A549 (cell line): ENCODE data around the gene NBEAL2. TPM values are rescaled to one million over a fixed set of nuclear protein-coding genes. Genes with fewer than 3 reads are reported as not detected.

ENCODE experiments used
- ATAC-seq, 2 experiments: fragments of 200-7000 bp in 1 of 2; fragments of >200 bp in 1 of 2; cut with Nextera tagmentation in 1 of 2; cut with Tn5 transposase in 1 of 2; 3 replicates each; pipeline versions ENCODE4 v1.8.0 to v1.9.1; 2018 to 2020; ENCODE audit warnings: mild to moderate bottlenecking in 1 of 2, moderate library complexity in 1 of 2
- CTCF ChIA-PET: fragments of 300-600 bp; sonication (Branson Sonifier 250); formaldehyde crosslinking; extraction: SDS; loops from one replicate; lab custom pipeline; 2021; ENCODE audit warnings: antibody characterized with exemption, inconsistent platforms; lab: Yijun Ruan, JAX
- POLR2A ChIA-PET: fragments of 350-600 bp; formaldehyde crosslinking; extraction: SDS; loops from one replicate; lab custom pipeline; 2021; ENCODE audit warnings: antibody characterized with exemption, inconsistent platforms; lab: Yijun Ruan, JAX
- DNase-seq, 2 experiments: peaks; one replicate each; pipeline versions ENCODE4 v3.0.0 to v3.0.0-alpha.2; 2011 to 2016; ENCODE audit warnings: low read depth in 1 of 2, low spot score in 1 of 2
- FAIRE-seq: peaks from 2 replicates; lab custom pipeline; 2011; peaks lifted over from hg19 to GRCh38; lab: Jason Lieb, UNC
- H3K27ac ChIP-seq, 2 experiments: fragments of >200 bp; sonication (Bioruptor Twin); formaldehyde crosslinking; 3 replicates each; pipeline ENCODE4 v1.5.1; 2016 to 2017
- H3K4me1 ChIP-seq: fragments of >200 bp; sonication (Bioruptor Twin); formaldehyde crosslinking; 3 replicates; pipeline ENCODE4 v1.6.1; 2016
- H3K4me2 ChIP-seq: fragments of >200 bp; sonication (Bioruptor Twin); formaldehyde crosslinking; 3 replicates; pipeline ENCODE4 v1.6.1; 2016
- H3K4me3 ChIP-seq: fragments of >200 bp; sonication (Bioruptor Twin); formaldehyde crosslinking; 3 replicates; pipeline ENCODE4 v1.5.1; 2016
- H3K9me3 ChIP-seq: fragments of >200 bp; sonication (Bioruptor Twin); formaldehyde crosslinking; 3 replicates; pipeline ENCODE4 v1.6.1; 2016
- FOSL2 ChIP-seq, 2 experiments: fragments of 450-650 bp in 1 of 2; fragments of >200 bp in 1 of 2; sonication (Bioruptor Twin) in 1 of 2; formaldehyde crosslinking; IDR thresholded peaks; 2 replicates each; pipeline versions ENCODE4 v1.5.0 to v1.6.1; 2016 to 2020; ENCODE audit warnings: mild to moderate bottlenecking in 1 of 2, moderate library complexity in 1 of 2
- FOXS1 ChIP-seq: fragments of 250-450 bp; sonication (Bioruptor Pico); IDR thresholded peaks from 2 replicates; pipeline ENCODE4 v1.5.0; 2020; ENCODE audit warnings: mild to moderate bottlenecking, moderate library complexity
- HOXA7 ChIP-seq: fragments of 250-450 bp; sonication (Bioruptor Pico); IDR thresholded peaks from 2 replicates; pipeline ENCODE4 v1.5.0; 2020; ENCODE audit warnings: mild to moderate bottlenecking, moderate library complexity
- KDM1A ChIP-seq: fragments of 200-600 bp; sonication (generic); IDR thresholded peaks from 2 replicates; pipeline ENCODE4 v1.6.1; 2016; ENCODE audit warnings: low read depth, mild to moderate bottlenecking
- NFE2L2 ChIP-seq: fragments of 150-350 bp; conservative IDR thresholded peaks from 2 replicates; pipeline ENCODE4 v1.6.1; 2014; ENCODE audit warnings: low read length
- NPAS2 ChIP-seq: fragments of 250-450 bp; sonication (Bioruptor Pico); IDR thresholded peaks from 2 replicates; pipeline ENCODE4 v1.8.0; 2022; ENCODE audit warnings: mild to moderate bottlenecking, moderate library complexity, borderline replicate concordance
- RAD21 ChIP-seq, 2 experiments: fragments of >200 bp in 1 of 2; sonication (Bioruptor Twin) in 1 of 2; formaldehyde crosslinking in 1 of 2; IDR thresholded peaks in 1 of 2; conservative IDR thresholded peaks in 1 of 2; 2 replicates in 1 of 2; 3 replicates in 1 of 2; pipeline ENCODE4 v1.6.1; 2012 to 2018; ENCODE audit warnings: inconsistent platforms in 1 of 2
- RARB ChIP-seq: fragments of 250-450 bp; sonication (Bioruptor Pico); IDR thresholded peaks from 2 replicates; pipeline ENCODE4 v1.8.0; 2021; ENCODE audit warnings: mild to moderate bottlenecking, moderate library complexity
- RCOR1 ChIP-seq: fragments of 150-350 bp; IDR thresholded peaks from 2 replicates; pipeline ENCODE4 v1.6.1; 2014; ENCODE audit warnings: antibody characterized with exemption, low read length, low read depth
- RFX5 ChIP-seq: fragments of 450-650 bp; IDR thresholded peaks from 2 replicates; pipeline ENCODE4 v1.7.1; 2014; ENCODE audit warnings: antibody characterized with exemption, mild to moderate bottlenecking, moderate library complexity
- SREBF2 ChIP-seq: fragments of 450-650 bp; IDR thresholded peaks from 2 replicates; pipeline ENCODE4 v1.6.1; 2014; ENCODE audit warnings: mild to moderate bottlenecking, moderate library complexity
- TFCP2L1 ChIP-seq: fragments of 250-450 bp; sonication (Bioruptor Pico); IDR thresholded peaks from 2 replicates; pipeline ENCODE4 v1.5.0; 2021; ENCODE audit warnings: mild to moderate bottlenecking
- TP53 ChIP-seq: fragments of 250-450 bp; sonication (Bioruptor Pico); IDR thresholded peaks from 2 replicates; pipeline ENCODE4 v1.5.0; 2021; ENCODE audit warnings: mild to moderate bottlenecking, moderate library complexity
- ZFP36 ChIP-seq: fragments of 450-650 bp; IDR thresholded peaks from 2 replicates; pipeline ENCODE4 v1.6.1; 2014; ENCODE audit warnings: borderline replicate concordance; ENCODE audit not compliant: partially characterized antibody
- ZNF302 ChIP-seq: fragments of 250-450 bp; sonication (Bioruptor Pico); IDR thresholded peaks from 2 replicates; pipeline ENCODE4 v1.9.0; 2021; ENCODE audit warnings: inconsistent platforms, mild to moderate bottlenecking, moderate library complexity
- ZSCAN20 ChIP-seq: fragments of 250-450 bp; sonication (Bioruptor Pico); IDR thresholded peaks from 2 replicates; pipeline ENCODE4 v1.8.0; 2022; ENCODE audit warnings: mild to moderate bottlenecking, moderate library complexity
- WGBS: methylation state at CpG from one replicate; pipeline ENCODE4 v1.1.6; 2017; ENCODE audit errors: missing lambda C conversion rate; 5-methylcytosine and 5-hydroxymethylcytosine counted together
- polyA plus RNA-seq, 4 experiments: library from polyadenylated mRNA; depleted of rRNA in 3 of 4; stranded (reverse); fragments of >200 nt; fragmentation: RNase III in 1 of 4; extraction: RNeasy Plus Mini Kit Qiagen cat#74134 plus additional on column Dnase treatment in 1 of 4; gene quantifications; 2 replicates in 3 of 4; 3 replicates in 1 of 4; pipeline ENCODE4 v1.2.3, GENCODE V29; 2011 to 2017
- TF ChIP-seq, protein P1 (sequence below): fragments of 250-450 bp; sonication (Bioruptor Pico); IDR thresholded peaks from 2 replicates; pipeline ENCODE4 v1.5.0; 2020; ENCODE audit warnings: low read depth, mild to moderate bottlenecking, moderate library complexity
- TF ChIP-seq, protein P2 (sequence below): fragments of >200 bp; sonication (Bioruptor Twin); formaldehyde crosslinking; IDR thresholded peaks from 2 replicates; pipeline ENCODE4 v1.6.1; 2016
- TF ChIP-seq, protein P3 (sequence below): fragments of 450-650 bp; IDR thresholded peaks from 2 replicates; pipeline ENCODE4 v1.6.1; 2014; ENCODE audit warnings: antibody characterized with exemption
- TF ChIP-seq, protein P4 (sequence below): fragments of 250-450 bp; sonication (Bioruptor Pico); IDR thresholded peaks from 2 replicates; pipeline ENCODE4 v1.5.0; 2021; ENCODE audit warnings: mild to moderate bottlenecking, moderate library complexity, borderline replicate concordance

Gene NBEAL2
- polyA plus RNA-seq, 2 of the 4 experiments (the other 2 are of a cell fraction): 9.6 to 47.3 TPM

DNA sequence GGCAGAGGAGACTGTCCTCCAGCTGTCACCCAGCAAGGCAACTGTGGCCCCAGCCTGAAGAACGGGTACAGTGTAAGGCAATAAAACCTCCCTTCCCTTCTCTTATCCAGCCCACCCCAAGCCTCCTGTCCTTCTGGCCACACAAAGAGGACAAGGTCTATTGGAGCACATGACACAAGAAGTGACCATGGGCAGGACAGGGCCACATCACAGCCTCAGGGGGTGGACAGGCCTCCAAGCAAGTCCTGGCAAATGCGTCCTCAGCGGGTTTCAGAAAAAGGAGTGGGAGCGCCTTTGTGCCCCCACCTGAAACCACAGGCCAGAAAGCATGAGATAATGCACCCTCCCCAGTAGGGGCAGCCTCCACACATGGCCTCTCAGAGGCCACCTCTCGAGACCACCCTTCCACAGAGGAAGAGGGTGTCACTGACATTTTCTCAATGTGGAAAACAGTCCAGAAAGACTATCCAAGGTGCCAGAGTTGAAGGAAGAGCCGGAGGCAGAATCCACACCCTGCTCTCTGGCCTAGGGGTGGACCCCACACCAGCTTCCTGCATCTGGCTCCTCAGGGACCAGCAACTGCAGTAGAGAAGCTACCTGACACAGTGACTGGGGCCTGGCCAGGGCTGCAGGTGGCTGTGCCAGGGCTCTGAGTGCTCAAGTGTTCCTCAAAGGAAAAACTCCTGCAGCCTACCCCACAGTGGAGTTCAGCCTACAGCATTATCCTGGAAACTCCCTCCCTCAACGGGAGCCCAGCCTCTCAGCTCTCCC is 46.8 kb upstream of the NBEAL2 start:
- Histone ChIP-seq H3K27ac (peak overlapping the region; percentile 85 to 88), H3K4me2 (peak overlapping the region; percentile 63), H3K4me1 (peaks cover 84% of the 10 kb centered on the region), H3K4me3 (no peak overlapping the region), H3K9me3 (peaks cover 6% of the 10 kb centered on the region; the same call in 1 of the 3 replicates)
- FAIRE-seq (no peak), ATAC-seq (no peak), DNase-seq (no peak)
- WGBS: 74% methylated on average over 6 of the region's 7 CpGs
- TF ChIP-seq KDM1A: no peak
- no peak for TF ChIP-seq ZFP36
- no peak for TF ChIP-seq HOXA7 (CRISPR knock-in tag)
- no peak for TF ChIP-seq RARB (CRISPR knock-in tag)
- TF ChIP-seq TFCP2L1: no peak
- TF ChIP-seq NFE2L2: no peak
- TF ChIP-seq, protein P1, sequence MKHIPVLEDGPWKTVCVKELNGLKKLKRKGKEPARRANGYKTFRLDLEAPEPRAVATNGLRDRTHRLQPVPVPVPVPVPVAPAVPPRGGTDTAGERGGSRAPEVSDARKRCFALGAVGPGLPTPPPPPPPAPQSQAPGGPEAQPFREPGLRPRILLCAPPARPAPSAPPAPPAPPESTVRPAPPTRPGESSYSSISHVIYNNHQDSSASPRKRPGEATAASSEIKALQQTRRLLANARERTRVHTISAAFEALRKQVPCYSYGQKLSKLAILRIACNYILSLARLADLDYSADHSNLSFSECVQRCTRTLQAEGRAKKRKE (CRISPR knock-in tag): no peak
- no peak for TF ChIP-seq TP53 (CRISPR knock-in tag)
- TF ChIP-seq RCOR1: no peak
- TF ChIP-seq SREBF2: no peak
- TF ChIP-seq ZNF302 (CRISPR knock-in tag): no peak
- CTCF ChIA-PET: interaction anchor here (1.1 to 5.3 kb wide), 3 partner anchors 8 to 66 kb away, joined by 4 to 62 read pairs (median 11); no protein-coding TSS in a partner anchor
- POLR2A ChIA-PET: no interaction called here

DNA sequence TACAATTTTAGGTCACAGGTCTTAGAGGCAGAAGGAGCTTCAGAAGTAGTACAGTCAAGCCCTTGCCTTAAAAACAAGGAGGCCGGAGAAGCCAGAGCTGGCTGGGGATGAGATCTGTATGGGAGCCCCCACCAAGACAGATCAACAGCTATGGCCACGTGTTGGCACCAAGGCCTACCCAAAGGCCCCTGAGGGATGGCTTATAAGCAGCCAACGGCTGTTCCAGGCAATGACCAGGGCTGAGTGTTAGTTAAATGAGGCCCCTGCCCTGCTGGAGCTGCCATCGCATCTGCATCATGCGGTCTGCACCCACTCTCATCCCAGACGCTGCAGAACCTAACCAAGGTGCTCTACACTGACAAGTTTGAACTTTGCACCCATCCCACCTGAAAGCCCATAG is 46.2 kb upstream of the NBEAL2 start:
- Histone ChIP-seq H3K9me3 (peaks cover 4% of the 10 kb centered on the region; the same call in 1 of the 3 replicates), H3K4me2 (peak overlapping the region; percentile 63), H3K4me3 (no peak overlapping the region), H3K4me1 (peaks cover 83% of the 10 kb centered on the region), H3K27ac (peak overlapping the region; percentile 85 to 88)
- FAIRE-seq: no peak
- TF ChIP-seq FOXS1 (CRISPR knock-in tag) (no peak), NPAS2 (no peak)
- ATAC-seq: no peak
- WGBS: 50% methylated on average over 2 of the region's 6 CpGs
- CTCF ChIA-PET: interaction anchor here (0.6 to 5.3 kb wide), 5 partner anchors 9 to 66 kb away, joined by 3 to 62 read pairs (median 10); no protein-coding TSS in a partner anchor
- POLR2A ChIA-PET: no interaction called here
- DNase-seq: no peak

DNA sequence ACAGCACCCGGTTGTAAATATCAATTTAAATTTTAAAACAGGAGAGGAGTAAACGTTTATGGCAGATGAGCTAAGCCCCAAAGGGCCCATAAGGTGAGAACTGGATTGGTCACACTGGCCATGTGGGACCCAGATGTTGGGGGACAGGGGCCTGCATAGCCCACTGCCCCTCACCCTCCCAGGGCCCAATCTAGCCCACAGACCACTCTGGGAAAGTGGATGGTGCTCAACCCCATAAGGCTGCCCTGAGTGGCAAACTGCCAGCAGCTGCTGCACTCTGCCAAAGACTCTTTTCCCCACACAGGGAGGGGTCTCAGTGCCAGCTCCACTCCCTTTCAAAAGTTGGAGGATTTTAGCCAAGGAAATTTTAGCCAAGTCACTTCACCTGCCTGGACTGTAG is 45.4 kb upstream of the NBEAL2 start:
- POLR2A ChIA-PET: no interaction called here
- ATAC-seq: no peak
- no peaks in the 10 kb centered on the region for H3K9me3 ChIP-seq
- H3K4me1 ChIP-seq: peaks cover 84% of the 10 kb centered on the region
- CTCF ChIA-PET: interaction anchor here (1.2 to 5.3 kb wide), 6 partner anchors 9 to 64 kb away, joined by 4 to 62 read pairs (median 10); no protein-coding TSS in a partner anchor
- peak overlapping the region; percentile 70 for H3K4me2 ChIP-seq
- 76% methylated on average over 2 of the region's 2 CpGs for WGBS
- DNase-seq: no peak
- H3K27ac ChIP-seq: peak overlapping the region; percentile 85 to 88
- TF ChIP-seq, protein P2, sequence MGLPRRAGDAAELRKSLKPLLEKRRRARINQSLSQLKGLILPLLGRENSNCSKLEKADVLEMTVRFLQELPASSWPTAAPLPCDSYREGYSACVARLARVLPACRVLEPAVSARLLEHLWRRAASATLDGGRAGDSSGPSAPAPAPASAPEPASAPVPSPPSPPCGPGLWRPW: no peak
- TF ChIP-seq, protein P3, sequence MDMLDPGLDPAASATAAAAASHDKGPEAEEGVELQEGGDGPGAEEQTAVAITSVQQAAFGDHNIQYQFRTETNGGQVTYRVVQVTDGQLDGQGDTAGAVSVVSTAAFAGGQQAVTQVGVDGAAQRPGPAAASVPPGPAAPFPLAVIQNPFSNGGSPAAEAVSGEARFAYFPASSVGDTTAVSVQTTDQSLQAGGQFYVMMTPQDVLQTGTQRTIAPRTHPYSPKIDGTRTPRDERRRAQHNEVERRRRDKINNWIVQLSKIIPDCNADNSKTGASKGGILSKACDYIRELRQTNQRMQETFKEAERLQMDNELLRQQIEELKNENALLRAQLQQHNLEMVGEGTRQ: no peak
- TF ChIP-seq RAD21 (conservative IDR thresholded peaks at IDR 0.05 in 1 of 2, IDR thresholded peaks at IDR 0.05 in 1 of 2): no peak
- TF ChIP-seq FOSL2 (IDR thresholded peaks at IDR 0.05): no peak
- TF ChIP-seq FOSL2 (CRISPR knock-in tag; IDR thresholded peaks at IDR 0.05): no peak
- no peak for TF ChIP-seq ZSCAN20
- TF ChIP-seq, protein P4, sequence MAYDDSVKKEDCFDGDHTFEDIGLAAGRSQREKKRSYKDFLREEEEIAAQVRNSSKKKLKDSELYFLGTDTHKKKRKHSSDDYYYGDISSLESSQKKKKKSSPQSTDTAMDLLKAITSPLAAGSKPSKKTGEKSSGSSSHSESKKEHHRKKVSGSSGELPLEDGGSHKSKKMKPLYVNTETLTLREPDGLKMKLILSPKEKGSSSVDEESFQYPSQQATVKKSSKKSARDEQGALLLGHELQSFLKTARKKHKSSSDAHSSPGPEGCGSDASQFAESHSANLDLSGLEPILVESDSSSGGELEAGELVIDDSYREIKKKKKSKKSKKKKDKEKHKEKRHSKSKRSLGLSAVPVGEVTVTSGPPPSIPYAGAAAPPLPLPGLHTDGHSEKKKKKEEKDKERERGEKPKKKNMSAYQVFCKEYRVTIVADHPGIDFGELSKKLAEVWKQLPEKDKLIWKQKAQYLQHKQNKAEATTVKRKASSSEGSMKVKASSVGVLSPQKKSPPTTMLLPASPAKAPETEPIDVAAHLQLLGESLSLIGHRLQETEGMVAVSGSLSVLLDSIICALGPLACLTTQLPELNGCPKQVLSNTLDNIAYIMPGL (CRISPR knock-in tag): no peak
- no peak for TF ChIP-seq RFX5
- no peak for FAIRE-seq
- H3K4me3 ChIP-seq: no peak overlapping the region
